HG03565 (cell line): ENCODE data around the gene ZNF627.
"Not testable (repeated sequence)": the region's sequence is repeated elsewhere in the genome, so short reads cannot be mapped to it uniquely, and the experiment has no call there.

Experiments used
- ATAC-seq: cut with Tn5 transposase; IDR thresholded peaks from one replicate; pipeline ENCODE4 v1.9.1; 2021; ENCODE audit warnings: mild to moderate bottlenecking, moderate library complexity; ENCODE audit not compliant: unreplicated experiment

Gene ZNF627

DNA sequence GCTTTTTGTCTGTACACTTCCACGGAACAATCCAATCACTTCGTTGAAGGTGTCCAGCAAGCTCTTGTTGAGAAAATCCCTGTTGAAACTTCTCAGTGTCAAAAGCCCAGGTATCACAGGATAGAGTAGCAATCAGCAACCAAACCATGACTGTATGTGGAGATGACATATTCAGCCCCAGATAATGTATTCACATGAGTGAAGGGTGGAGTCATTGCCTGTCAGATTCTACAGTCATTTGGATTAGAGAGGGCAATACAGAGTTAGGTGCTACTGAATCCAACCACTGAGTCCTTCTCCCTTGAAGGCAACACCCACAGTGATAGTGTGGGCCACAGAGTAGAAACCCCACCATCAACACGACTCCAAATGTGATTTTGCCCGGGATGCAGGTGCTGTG is 23.3 kb downstream of the ZNF627 start:
- no peak for ATAC-seq

DNA sequence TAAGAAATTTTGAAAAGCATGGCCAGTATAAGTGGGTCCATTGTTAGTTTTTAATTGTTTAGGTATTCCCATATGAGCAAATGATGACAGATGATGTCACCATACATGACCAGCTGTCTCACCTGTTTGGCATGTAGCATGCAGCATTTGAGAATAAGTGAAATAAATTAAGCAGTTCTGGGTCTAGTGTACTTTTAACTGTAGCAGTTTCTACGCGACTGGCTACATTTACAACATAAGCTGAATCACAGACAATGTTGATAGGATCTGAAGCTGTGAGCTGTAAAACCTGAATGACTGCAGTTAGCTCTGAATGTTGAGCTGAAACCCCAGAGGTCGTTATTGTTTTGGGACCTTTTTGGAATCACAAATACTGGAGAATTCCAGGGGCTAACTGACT is 25.1 kb downstream of the ZNF627 start:
- not testable (repeated sequence) for ATAC-seq

DNA sequence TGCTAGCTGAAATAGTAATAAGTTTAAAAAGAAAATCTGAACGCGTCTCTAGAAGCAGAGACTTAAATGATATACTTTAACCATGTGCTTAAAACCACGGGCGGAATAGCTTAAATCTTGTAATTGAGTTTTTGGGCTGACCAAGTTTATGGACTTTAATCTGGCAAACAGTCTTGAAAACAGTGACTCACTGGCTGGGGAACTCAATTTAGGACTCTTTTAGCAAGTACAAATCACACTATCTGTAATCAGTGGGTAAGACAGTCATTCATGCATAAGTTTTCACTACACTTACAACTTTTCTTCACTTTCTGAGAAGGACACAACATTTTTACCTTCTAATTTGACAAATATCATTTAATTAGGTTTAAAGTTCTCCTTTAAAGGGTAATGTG is 26.8 kb downstream of the ZNF627 start:
- no peak for ATAC-seq

DNA sequence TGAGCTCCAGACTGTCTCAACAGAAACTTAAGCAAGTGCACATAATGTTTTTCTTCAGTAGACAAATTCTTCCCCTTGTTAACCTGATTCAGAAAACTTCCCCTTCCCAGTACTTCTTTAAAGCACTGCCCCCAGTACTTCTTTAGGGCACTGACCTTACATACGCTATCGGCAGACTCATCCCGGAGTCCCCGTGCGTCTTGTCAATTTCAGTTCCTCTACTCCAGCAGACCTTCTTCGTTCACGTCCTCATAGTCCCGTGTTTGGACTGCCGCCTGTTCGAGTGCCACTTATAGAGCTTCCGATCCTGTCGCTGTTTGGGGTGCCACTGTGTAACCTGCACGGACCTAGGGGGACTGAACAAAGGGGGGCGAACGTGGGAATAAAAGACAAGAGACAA is 29.0 kb downstream of the ZNF627 start:
- no peak for ATAC-seq

- no peak for ATAC-seq
Observed at GRCh38 chr19:11633223-11633622, 35.9 kb downstream of the ZNF627 start.

GRCh38 chr19:11634018-11634662 is 36.9 kb downstream of the ZNF627 start:
- not testable (repeated sequence) for ATAC-seq

- peak; percentile 9 for ATAC-seq
Observed at GRCh38 chr19:11639245-11639601, 41.9 kb downstream of the ZNF627 start.

DNA sequence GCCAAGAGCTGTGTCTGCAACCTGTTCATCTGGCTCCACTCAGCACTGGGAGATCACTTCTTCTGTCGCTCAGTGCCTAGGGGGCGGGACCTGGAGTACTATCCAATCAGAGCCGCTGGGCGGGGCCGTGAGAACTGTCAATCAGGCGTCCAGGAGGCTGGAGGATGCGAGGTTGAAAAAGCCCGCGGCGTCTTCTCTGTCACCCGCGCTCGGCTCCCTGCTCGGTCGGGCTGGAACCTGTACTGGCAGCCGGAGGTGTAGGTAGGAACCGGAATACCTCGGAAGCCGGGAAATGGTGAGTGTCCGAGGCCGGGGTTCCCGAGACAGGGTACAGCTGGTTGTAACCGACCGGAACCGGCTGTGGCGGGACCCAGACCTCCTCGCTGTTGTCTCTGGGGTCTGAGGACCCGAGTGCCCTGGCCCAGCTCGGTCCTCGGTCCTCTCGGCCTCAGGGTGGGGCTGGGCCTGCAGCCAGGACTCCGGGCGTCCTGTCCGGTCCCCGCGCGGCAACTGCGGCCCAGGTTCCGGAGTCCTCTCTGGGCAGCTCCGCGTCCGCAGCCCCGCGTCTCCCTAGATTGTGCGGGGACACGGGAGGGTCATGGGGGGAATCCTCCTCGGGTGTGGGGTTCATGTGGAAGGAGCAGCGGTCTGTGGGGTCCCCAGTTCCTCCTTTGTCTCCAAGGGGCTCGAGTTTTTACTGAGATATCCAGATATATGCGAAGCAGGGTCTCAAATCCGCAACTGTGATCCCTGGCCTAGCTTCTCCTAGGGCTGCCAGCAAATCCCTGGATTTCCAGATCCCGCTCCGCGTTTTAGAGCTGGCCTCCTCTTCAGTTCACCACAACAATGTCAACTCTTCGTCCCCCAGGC is 42.6 kb downstream of the ZNF627 start:
- peak; percentile 88 for ATAC-seq

DNA sequence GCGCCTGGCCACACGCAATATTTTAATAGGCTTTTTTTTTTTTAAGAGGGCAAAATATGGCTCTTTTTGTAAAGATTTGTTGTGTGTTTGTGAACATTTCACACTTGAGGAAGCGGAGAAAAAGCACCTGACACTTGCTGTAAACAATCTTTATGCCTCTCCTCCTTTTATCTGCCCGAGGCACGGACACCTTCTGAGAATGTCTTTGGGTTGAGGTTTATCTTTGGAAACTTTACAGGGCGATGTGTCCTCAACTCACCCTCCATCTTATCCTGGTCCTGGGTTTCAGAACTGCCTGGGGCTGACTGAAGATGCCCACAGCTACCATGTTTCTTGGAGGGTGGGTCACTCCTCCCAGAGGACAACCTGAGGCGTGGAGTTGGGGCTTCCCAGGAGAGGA is 44.0 kb downstream of the ZNF627 start:
- ATAC-seq, result no peak

DNA sequence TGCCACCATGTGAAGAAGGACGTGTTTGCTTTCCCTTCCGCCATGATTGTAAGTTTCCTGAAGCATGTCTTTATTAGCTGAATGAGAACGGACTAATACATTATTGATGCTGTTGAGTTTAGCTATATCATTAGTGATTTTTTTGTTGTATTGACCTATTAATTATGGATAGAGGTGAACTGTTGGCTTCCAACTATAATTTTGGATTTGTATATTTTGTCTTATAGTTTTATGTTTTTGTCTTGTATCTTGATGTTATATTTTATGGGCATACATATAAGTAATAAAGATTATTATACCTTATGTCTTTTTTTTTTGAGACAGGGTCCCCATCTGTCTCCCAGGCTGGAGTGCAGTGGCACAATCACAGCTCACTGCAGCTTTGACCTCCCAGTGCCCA is 45.6 kb downstream of the ZNF627 start:
- no peak for ATAC-seq

- ATAC-seq, result no peak
Observed at GRCh38 chr19:11649941-11650340, 52.7 kb downstream of the ZNF627 start.

GRCh38 chr19:11651062-11651461 is 53.8 kb downstream of the ZNF627 start:
- no peak for ATAC-seq

- no peak for ATAC-seq
Observed at GRCh38 chr19:11652056-11652455, 54.8 kb downstream of the ZNF627 start.

DNA sequence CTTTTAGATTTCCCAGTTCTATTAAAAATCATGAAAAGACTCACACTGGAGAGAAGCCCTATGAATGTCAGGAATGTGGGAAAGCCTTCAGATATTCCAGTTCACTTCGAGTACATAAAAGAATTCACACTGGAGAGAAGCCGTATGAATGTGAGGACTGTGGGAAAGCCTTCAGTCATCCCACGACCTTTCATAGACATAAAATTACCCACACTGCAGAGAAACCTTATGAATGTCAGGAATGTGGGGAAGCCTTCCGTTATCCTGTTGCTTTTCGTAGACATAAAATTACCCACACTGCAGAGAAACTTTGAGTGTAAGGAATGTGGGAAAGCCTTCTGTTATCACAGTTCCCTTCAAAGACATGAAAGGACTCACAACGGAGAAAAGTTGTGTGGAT is 55.2 kb downstream of the ZNF627 start:
- no peak for ATAC-seq

DNA sequence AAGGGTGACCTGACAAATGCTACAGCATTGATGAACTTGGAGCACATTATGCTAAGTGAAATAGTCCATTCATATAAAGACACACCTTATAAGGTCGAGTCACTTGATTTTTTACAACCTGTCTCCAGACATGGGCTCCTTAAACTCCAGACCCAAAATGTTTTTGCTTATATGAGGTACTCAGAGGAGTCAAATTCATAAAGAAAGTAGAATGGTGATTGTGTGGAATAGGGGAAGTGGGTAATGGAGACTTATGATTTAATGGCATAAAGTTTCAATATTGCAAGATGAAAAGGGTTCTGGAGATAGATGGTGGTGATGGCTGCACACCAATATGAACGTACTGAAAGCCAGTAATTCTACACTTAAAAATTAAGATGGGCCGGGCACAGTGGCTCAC is 59.3 kb downstream of the ZNF627 start:
- ATAC-seq, result no peak

GRCh38 chr19:11657307-11657706 is 60.0 kb downstream of the ZNF627 start:
- ATAC-seq, result no peak

DNA sequence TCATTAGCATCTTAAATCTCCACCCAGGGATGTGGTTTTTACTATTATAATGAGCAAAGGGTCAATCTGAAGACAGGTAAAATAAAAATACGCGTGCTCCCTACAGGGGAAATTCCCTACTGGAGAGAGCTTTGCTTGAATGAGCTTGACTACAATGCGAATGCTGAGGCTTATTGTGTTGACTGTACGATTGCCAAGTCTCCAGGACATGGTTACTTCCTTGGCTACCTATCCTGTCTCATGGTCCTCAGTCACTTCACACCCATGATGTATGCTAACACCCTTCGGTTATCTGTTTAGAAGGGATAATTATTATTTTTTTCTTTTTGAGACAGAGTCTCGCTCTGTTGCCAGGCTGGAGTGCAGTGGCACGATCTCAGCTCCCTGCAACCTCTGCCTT is 61.7 kb downstream of the ZNF627 start:
- no peak for ATAC-seq

DNA sequence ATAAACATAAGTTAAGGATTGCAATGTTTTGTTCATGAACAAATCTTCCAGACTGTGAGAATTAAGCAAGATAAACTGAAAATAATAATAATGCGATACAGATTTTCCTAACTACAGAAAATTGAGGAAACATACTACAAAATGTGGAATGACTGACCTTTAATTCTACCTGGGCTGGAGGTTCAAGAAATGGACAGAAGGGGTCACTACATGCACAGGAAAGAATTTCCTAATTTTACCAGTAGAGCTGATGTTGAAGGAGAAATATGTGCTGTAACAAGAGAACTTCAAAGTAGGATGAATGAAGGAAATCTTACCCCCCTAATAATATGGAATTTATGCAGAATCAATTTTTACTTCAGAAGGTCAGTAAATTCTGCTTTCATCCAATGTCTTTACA is 62.3 kb downstream of the ZNF627 start:
- ATAC-seq, result no peak

GRCh38 chr19:11662278-11662677 is 65.0 kb downstream of the ZNF627 start:
- ATAC-seq, result no peak

GRCh38 chr19:11663181-11663591 is 65.9 kb downstream of the ZNF627 start:
- ATAC-seq, result no peak
